Activated B cell treated with CpG ODN at 0.5 μM for 24 hours (primary cell): Measurements from ENCODE around the gene GPATCH2L. TPM values are rescaled to one million over a fixed set of nuclear protein-coding genes. Genes with fewer than 3 reads are reported as not detected.

Source experiments
- ATAC-seq: fragments of 200-7000 bp; cut with Tn5 transposase; one replicate; pipeline ENCODE4 v1.10.0; 2021; ENCODE audit warnings: low read depth, mild to moderate bottlenecking, moderate library complexity
- CTCF ChIA-PET: fragments of 350-600 bp; sonication (Branson Sonifier 250); formaldehyde crosslinking; loops from one replicate; lab custom pipeline; 2021; ENCODE audit warnings: antibody characterized with exemption; lab: Charles Lee
- POLR2A ChIA-PET: fragments of 350-600 bp; sonication (Branson Sonifier 250); formaldehyde crosslinking; loops from one replicate; lab custom pipeline; 2021; ENCODE audit warnings: antibody characterized with exemption; lab: Charles Lee
- DNase-seq: peaks from one replicate; pipeline ENCODE4 v3.0.0; 2022
- H3K27ac Mint-ChIP-seq: one replicate; pipeline ENCODE4 v1.8.0; 2020; ENCODE audit warnings: mixed read lengths
- H3K27me3 Mint-ChIP-seq: one replicate; pipeline ENCODE4 v1.8.0; 2021; ENCODE audit warnings: mixed read lengths
- H3K36me3 Mint-ChIP-seq: one replicate; pipeline ENCODE4 v1.8.0; 2021; ENCODE audit warnings: low read depth, mixed read lengths
- H3K4me1 Mint-ChIP-seq: one replicate; pipeline ENCODE4 v1.8.0; 2021; ENCODE audit warnings: mixed read lengths
- H3K4me3 Mint-ChIP-seq: one replicate; pipeline ENCODE4 v1.8.0; 2020; ENCODE audit warnings: mild to moderate bottlenecking, mixed read lengths
- H3K9me3 Mint-ChIP-seq: one replicate; pipeline ENCODE4 v1.8.0; 2020; ENCODE audit warnings: mixed read lengths
- CTCF ChIP-seq: fragments of 200-600 bp; IDR thresholded peaks from one replicate; pipeline ENCODE4 v1.8.0; 2022; ENCODE audit warnings: antibody characterized with exemption, mild to moderate bottlenecking
- intact Hi-C: fragments of 100-400 bp; cut with micrococcal nuclease; formaldehyde crosslinking; loops from one replicate; pipeline ENCODE4 v1.15.1; 2024
- total RNA-seq: library from RNA; stranded (reverse); gene quantifications from 2 replicates; pipeline ENCODE4 v1.2.3, GENCODE V29; 2022

GPATCH2L gene
- total RNA-seq, 1 donor from 2014 or later, result 82.3 TPM

- TF ChIP-seq CTCF, result no peak
- ChIA-PET CTCF (no interaction called here), POLR2A (no interaction called here)
- Mint-ChIP-seq H3K36me3 (no peaks in the 10 kb centered on the region), H3K27me3 (peaks cover 27% of the 10 kb centered on the region), H3K9me3 (peaks cover 4% of the 10 kb centered on the region), H3K4me1 (no peaks in the 10 kb centered on the region), H3K27ac (no peak overlapping the region), H3K4me3 (no peak overlapping the region)
- intact Hi-C loops, result no loop called here
- DNase-seq (no peak), ATAC-seq (no peak)
Observed at GRCh38 chr14:76112889-76113624, 38.7 kb upstream of the GPATCH2L start.

GRCh38 chr14:76113691-76114090, 38.0 kb upstream of the GPATCH2L start:
- Mint-ChIP-seq H3K9me3 (peaks cover 2% of the 10 kb centered on the region), H3K27ac (no peak overlapping the region), H3K4me1 (no peaks in the 10 kb centered on the region), H3K36me3 (no peaks in the 10 kb centered on the region), H3K4me3 (no peak overlapping the region), H3K27me3 (peaks cover 27% of the 10 kb centered on the region)
- TF ChIP-seq CTCF, result no peak
- CTCF ChIA-PET, result no interaction called here
- DNase-seq (no peak), ATAC-seq (no peak)
- intact Hi-C loops, result no loop called here
- POLR2A ChIA-PET, result no interaction called here

GRCh38 chr14:76115010-76115422, 36.7 kb upstream of the GPATCH2L start:
- no peaks in the 10 kb centered on the region for H3K36me3 Mint-ChIP-seq
- DNase-seq (no peak), ATAC-seq (no peak)
- H3K4me1 Mint-ChIP-seq, result no peaks in the 10 kb centered on the region
- peaks cover 27% of the 10 kb centered on the region for H3K27me3 Mint-ChIP-seq
- no peaks in the 10 kb centered on the region for H3K9me3 Mint-ChIP-seq
- intact Hi-C loops, result no loop called here
- ChIA-PET POLR2A (no interaction called here), CTCF (no interaction called here)
- no peak overlapping the region for H3K4me3 Mint-ChIP-seq
- TF ChIP-seq CTCF, result no peak
- H3K27ac Mint-ChIP-seq, result no peak overlapping the region

GRCh38 chr14:76117789-76118484, 33.8 kb upstream of the GPATCH2L start:
- DNase-seq (no peak), ATAC-seq (no peak)
- H3K27ac Mint-ChIP-seq, result no peak overlapping the region
- intact Hi-C loops, result no loop called here
- H3K36me3 Mint-ChIP-seq, result no peaks in the 10 kb centered on the region
- no peaks in the 10 kb centered on the region for H3K4me1 Mint-ChIP-seq
- no peak overlapping the region for H3K4me3 Mint-ChIP-seq
- H3K9me3 Mint-ChIP-seq, result no peaks in the 10 kb centered on the region
- ChIA-PET CTCF (no interaction called here), POLR2A (no interaction called here)
- H3K27me3 Mint-ChIP-seq, result peaks cover 22% of the 10 kb centered on the region
- TF ChIP-seq CTCF, result no peak

GRCh38 chr14:76118594-76118993, 33.1 kb upstream of the GPATCH2L start:
- no peak for DNase-seq
- no peaks in the 10 kb centered on the region for H3K4me1 Mint-ChIP-seq
- H3K36me3 Mint-ChIP-seq, result no peaks in the 10 kb centered on the region
- intact Hi-C loops, result no loop called here
- H3K27ac Mint-ChIP-seq, result no peak overlapping the region
- no peak for ATAC-seq
- POLR2A ChIA-PET, result no interaction called here
- CTCF ChIA-PET, result no interaction called here
- H3K27me3 Mint-ChIP-seq, result peaks cover 21% of the 10 kb centered on the region
- TF ChIP-seq CTCF, result no peak
- H3K4me3 Mint-ChIP-seq, result no peak overlapping the region
- H3K9me3 Mint-ChIP-seq, result no peaks in the 10 kb centered on the region
